ENCODE measurements around the gene SEPTIN12. TPM values are rescaled to one million over a fixed set of nuclear protein-coding genes. Genes with fewer than 3 reads are reported as not detected.

The SEPTIN12 gene
- total RNA-seq, 6 experiments from 2014 or later, result not detected

GRCh38 chr16:4800290-4801041 lies 12.3 kb upstream of the SEPTIN12 start:
- intact Hi-C loops (cut with DNase I), result no loop called here
- Histone ChIP-seq H3K27me3 (no peaks in the 10 kb centered on the region), H3K4me1 (peaks cover 0 to 12% (median under 1%) of the 10 kb centered on the region in 4 donors), H3K9me3 (no peaks in the 10 kb centered on the region), H3K27ac (no peak overlapping the region), H3K4me3 (no peak overlapping the region), H3K36me3 (peaks cover 0 to 10% (median 0%) of the 10 kb centered on the region in 4 donors)
- DNase-seq (peak; percentile 52 to 71 (median 63)), ATAC-seq (no peak)
- WGBS (ENCODE audit: insufficient coverage, low coverage, low lambda C conversion rate, missing lambda C conversion rate), result 61% methylated on average over 9 of the region's 17 CpGs
- TF ChIP-seq, protein P1, sequence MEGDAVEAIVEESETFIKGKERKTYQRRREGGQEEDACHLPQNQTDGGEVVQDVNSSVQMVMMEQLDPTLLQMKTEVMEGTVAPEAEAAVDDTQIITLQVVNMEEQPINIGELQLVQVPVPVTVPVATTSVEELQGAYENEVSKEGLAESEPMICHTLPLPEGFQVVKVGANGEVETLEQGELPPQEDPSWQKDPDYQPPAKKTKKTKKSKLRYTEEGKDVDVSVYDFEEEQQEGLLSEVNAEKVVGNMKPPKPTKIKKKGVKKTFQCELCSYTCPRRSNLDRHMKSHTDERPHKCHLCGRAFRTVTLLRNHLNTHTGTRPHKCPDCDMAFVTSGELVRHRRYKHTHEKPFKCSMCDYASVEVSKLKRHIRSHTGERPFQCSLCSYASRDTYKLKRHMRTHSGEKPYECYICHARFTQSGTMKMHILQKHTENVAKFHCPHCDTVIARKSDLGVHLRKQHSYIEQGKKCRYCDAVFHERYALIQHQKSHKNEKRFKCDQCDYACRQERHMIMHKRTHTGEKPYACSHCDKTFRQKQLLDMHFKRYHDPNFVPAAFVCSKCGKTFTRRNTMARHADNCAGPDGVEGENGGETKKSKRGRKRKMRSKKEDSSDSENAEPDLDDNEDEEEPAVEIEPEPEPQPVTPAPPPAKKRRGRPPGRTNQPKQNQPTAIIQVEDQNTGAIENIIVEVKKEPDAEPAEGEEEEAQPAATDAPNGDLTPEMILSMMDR (IDR thresholded peaks at IDR 0.05), result no peak
- TF ChIP-seq POLR2A (IDR thresholded peaks at IDR 0.05), result no peak

DNA sequence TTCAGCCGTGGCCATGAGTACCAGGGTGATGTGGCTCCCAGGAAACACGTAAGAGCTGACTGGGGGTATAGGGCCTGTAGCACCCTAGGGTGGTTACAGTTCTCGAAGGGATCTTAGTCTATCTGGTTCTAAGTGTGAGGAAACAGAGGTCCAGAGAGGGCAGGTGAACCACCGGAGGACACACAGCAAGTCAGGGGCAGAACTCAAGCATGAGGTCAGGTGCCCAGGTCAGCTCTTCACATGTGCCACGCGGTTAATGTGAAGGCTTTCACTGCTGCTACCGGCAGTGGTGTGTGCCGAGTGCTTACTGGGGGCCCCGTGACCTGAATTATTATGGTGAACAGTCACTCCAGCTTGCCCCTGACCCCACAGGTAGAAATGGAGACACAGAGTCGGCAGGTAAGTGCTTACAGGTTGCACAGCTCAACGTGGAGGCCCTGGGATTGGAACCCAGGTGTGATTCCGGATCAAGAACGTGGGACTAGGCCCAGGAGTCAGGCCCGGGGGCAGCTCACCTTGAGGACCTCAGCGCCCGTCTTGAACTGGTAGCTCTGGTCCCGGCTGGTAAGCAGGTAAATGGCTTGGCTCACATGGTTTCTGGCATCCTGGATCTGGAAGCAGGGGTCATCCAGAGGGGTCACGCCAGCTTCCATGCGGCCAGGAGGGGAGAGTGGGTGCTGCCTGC lies 11.2 kb upstream of the SEPTIN12 start:
- no peak overlapping the region for H3K4me3 ChIP-seq
- H3K4me1 ChIP-seq, result peaks cover 0 to 12% (median under 1%) of the 10 kb centered on the region in 4 donors
- no peaks in the 10 kb centered on the region for H3K9me3 ChIP-seq
- no peak overlapping the region for H3K27ac ChIP-seq
- TF ChIP-seq, protein P1 (IDR thresholded peaks at IDR 0.05), result no peak
- TF ChIP-seq POLR2A (IDR thresholded peaks at IDR 0.05), result no peak
- intact Hi-C loops (cut with DNase I), result no loop called here
- H3K27me3 ChIP-seq, result no peaks in the 10 kb centered on the region
- ATAC-seq (no peak), DNase-seq (no peak)
- WGBS (ENCODE audit: insufficient coverage, low coverage, low lambda C conversion rate, missing lambda C conversion rate), result no CpG with 5 or more reads among the region's 19 CpGs
- peaks cover 0 to 6% (median 0%) of the 10 kb centered on the region in 4 donors for H3K36me3 ChIP-seq

DNA sequence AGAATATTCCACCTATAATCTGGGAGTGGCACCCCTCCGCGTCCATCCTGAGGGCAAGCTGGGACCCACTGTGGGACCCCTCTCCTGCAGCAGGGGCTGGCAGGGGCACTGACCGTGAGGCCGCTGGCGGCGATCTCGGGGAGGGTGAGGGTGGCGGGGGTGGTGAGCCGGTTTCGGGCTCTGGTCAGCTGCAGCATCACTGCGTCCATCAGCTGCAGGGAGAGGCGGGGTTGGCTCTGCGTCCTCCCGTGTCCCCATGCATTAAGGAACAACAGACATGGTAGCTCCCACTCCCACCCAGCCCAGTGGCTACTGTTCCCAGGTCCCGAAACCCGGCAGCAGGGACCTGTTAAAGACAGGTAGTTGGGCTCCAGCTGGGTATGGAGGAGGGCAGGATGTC lies 10.3 kb upstream of the SEPTIN12 start:
- no peak for ATAC-seq
- Histone ChIP-seq H3K4me3 (no peak overlapping the region), H3K27ac (no peak overlapping the region), H3K27me3 (no peaks in the 10 kb centered on the region), H3K36me3 (peaks cover 0 to 6% (median 0%) of the 10 kb centered on the region in 4 donors), H3K4me1 (peaks cover 0 to 12% (median under 1%) of the 10 kb centered on the region in 4 donors), H3K9me3 (no peaks in the 10 kb centered on the region)
- intact Hi-C loops (cut with DNase I), result no loop called here
- TF ChIP-seq, protein P1 (IDR thresholded peaks at IDR 0.05), result no peak
- no peak for TF ChIP-seq POLR2A (IDR thresholded peaks at IDR 0.05)
- DNase-seq, result no peak
- WGBS (ENCODE audit: insufficient coverage, low coverage, low lambda C conversion rate, missing lambda C conversion rate), result 80% methylated on average over 2 of the region's 16 CpGs

DNA sequence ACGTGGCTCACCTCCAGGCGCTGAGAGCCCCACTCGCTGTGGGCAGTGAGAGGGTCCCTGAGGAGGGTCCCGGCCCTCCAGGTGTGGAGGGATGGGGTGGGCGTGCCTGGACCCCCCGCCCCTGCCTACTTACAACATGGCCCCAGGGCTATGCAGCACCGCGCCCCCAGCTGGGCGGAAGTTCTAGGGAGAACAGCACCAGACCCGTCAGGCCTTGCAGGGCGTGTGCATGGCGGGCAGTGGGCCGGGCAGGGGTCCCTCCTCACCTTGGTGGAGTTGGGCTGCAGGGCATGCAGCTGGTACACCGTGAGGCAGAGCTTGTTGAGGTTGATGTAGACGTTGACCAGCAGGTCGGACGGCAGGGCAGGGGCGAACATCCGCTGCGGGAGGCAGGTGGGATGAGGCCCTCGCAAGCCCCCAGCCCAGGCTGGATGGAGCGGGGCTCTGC lies 9.7 kb upstream of the SEPTIN12 start:
- DNase-seq (no peak), ATAC-seq (no peak)
- TF ChIP-seq POLR2A (IDR thresholded peaks at IDR 0.05), result no peak
- TF ChIP-seq, protein P1 (IDR thresholded peaks at IDR 0.05), result no peak
- Histone ChIP-seq H3K27ac (no peak overlapping the region), H3K27me3 (no peaks in the 10 kb centered on the region), H3K36me3 (peaks cover 0 to 6% (median 0%) of the 10 kb centered on the region in 4 donors), H3K4me3 (no peak overlapping the region), H3K9me3 (no peaks in the 10 kb centered on the region), H3K4me1 (peaks cover 0 to 12% (median 0%) of the 10 kb centered on the region in 4 donors)
- WGBS (ENCODE audit: insufficient coverage, low coverage, low lambda C conversion rate, missing lambda C conversion rate), result 91% methylated on average over 4 of the region's 22 CpGs
- intact Hi-C loops (cut with DNase I), result no loop called here
